GM12865 (cell line): ENCODE results near the gene FBXW11.
"Not testable (repeated sequence)": the region's sequence is repeated elsewhere in the genome, so short reads cannot be mapped to it uniquely, and the experiment has no call there.

Experiments
- DNase-seq: peaks from one replicate; pipeline ENCODE4 v3.0.0; 2010; ENCODE audit warnings: low read depth
- H3K4me3 ChIP-seq: 2 replicates; pipeline ENCODE4 v1.5.1; 2011; ENCODE audit warnings: mild to moderate bottlenecking, low read depth, low read length, control low read depth
- TF ChIP-seq, protein P1 (sequence below): IDR thresholded peaks from 2 replicates; pipeline ENCODE4 v1.5.1; 2011; ENCODE audit warnings: low read length, control low read depth, low read depth, inconsistent platforms; ENCODE audit not compliant: insufficient read depth; ENCODE audit errors: missing control alignments

FBXW11 gene

GRCh38 chr5:171951218-171951617 is 55.2 kb downstream of the FBXW11 start:
- H3K4me3 ChIP-seq = no peak overlapping the region
- TF ChIP-seq, protein P1, sequence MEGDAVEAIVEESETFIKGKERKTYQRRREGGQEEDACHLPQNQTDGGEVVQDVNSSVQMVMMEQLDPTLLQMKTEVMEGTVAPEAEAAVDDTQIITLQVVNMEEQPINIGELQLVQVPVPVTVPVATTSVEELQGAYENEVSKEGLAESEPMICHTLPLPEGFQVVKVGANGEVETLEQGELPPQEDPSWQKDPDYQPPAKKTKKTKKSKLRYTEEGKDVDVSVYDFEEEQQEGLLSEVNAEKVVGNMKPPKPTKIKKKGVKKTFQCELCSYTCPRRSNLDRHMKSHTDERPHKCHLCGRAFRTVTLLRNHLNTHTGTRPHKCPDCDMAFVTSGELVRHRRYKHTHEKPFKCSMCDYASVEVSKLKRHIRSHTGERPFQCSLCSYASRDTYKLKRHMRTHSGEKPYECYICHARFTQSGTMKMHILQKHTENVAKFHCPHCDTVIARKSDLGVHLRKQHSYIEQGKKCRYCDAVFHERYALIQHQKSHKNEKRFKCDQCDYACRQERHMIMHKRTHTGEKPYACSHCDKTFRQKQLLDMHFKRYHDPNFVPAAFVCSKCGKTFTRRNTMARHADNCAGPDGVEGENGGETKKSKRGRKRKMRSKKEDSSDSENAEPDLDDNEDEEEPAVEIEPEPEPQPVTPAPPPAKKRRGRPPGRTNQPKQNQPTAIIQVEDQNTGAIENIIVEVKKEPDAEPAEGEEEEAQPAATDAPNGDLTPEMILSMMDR = no peak
- no peak for DNase-seq

- no peak for DNase-seq
- TF ChIP-seq, protein P1 = no peak
- H3K4me3 ChIP-seq = no peak overlapping the region
Observed at GRCh38 chr5:171946000-171946781, 60.2 kb downstream of the FBXW11 start.

- TF ChIP-seq, protein P1 = no peak
- no peak for DNase-seq
- no peak overlapping the region for H3K4me3 ChIP-seq
Observed at GRCh38 chr5:171945476-171945875, 61.0 kb downstream of the FBXW11 start.

DNA sequence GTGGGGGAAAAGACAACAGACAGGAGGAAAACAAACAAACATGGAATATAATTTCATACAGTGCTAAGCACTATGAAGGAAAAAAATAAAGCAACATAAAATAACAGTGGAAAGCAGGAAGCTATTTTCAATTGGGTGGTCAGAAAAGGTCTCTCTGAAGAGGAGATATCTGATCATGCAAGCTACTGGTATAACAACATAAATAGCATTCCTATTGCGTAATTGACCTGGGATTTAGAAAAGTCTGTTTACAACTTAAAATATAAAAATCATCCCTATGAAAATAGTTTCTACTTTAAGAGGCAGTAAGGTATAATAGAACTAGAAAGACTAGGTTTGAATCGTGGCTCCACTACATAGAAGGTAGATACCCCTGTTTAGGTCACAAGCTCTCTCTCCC is 61.4 kb downstream of the FBXW11 start:
- DNase-seq = no peak
- no peak overlapping the region for H3K4me3 ChIP-seq
- TF ChIP-seq, protein P1 = no peak

DNA sequence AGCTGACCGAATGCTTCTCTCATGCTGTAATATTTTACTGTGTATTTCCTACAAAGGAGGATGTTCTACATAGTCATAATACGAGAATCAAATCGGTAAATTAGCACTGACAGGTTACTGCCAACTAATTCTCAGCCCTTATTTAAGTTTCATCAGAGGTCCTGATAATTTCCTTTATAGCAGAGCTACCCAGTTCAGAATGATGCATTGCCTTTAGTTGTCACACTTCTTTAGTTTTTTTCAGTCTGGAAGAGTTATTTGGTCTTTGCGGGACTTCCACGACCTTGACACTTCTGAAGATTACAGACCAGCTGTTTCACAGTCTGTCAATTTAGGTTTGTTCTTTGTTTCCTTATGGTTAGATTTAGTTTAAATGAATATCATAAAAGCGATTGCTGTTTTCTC is 64.3 kb downstream of the FBXW11 start:
- not testable (repeated sequence) for H3K4me3 ChIP-seq
- DNase-seq = peak; percentile 18

GRCh38 chr5:171941675-171942074 is 64.8 kb downstream of the FBXW11 start:
- not testable (repeated sequence) for H3K4me3 ChIP-seq, DNase-seq

- H3K4me3 ChIP-seq, DNase-seq: not testable (repeated sequence)
Observed at GRCh38 chr5:171941275-171941674, 65.2 kb downstream of the FBXW11 start.

- H3K4me3 ChIP-seq = no peak overlapping the region
- TF ChIP-seq, protein P1 = no peak
- DNase-seq = no peak
Observed at GRCh38 chr5:171939951-171940350, 66.5 kb downstream of the FBXW11 start.
